HG03139 (cell line): ENCODE data around the gene GLCCI1.
A peak's percentile ranks its signal among the peaks of the same experiment; 100 is the strongest.

ENCODE experiments used
- ATAC-seq: cut with Tn5 transposase; IDR thresholded peaks from one replicate; pipeline ENCODE4 v1.9.1; 2021; ENCODE audit not compliant: unreplicated experiment

The GLCCI1 gene

DNA sequence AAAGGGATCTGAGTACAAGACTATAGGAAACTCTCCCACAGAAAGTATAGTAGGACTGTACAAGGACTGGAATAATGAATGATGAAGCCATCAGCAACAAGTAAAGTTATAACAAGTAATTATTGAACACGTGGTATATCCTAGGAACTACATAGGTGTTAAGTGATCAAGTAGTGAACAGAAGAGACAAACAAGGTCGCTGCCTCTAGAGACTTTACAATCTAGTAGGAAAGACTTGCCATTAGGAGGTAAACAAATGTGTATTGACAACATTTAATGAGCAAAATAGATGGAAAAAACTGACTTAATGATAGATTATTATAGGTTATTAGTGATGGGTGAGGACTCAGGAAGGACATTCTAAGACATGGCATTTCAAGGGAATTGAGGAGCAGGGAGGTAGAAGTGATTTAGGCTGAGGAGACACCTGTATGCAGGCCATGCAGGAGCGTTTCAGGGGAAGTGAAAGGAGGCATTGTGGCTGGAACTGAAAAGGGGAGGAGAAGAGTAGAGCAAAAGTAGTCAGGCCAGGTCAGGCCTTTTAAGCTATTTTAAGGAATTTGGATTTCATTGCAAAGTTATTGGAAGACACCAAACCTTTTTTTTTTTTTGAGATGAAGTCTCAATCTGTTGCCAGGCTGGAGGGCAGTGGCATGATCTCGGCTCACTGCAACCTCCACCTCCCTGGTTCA is 8.5 kb upstream of the GLCCI1 start:
- peak; percentile 90 for ATAC-seq

DNA sequence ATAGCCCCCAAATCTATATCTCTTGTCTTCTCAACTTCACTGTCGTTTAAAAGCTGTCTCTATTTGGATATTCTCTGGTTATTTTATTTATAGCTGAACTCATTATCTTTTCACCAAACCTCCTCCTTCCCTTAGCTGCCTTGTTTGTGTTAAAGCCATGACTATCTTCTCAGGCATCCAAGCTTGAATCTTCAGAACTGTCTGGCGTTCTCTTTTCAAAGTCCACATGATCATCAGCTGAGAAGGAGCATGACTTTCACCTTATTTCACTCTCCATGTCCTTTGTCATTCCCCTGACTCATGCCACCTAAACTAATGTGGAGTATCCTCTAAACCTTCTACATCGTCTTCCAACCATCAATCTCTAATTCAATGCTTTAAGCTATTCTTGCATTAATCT is 5.7 kb upstream of the GLCCI1 start:
- ATAC-seq, result no peak

DNA sequence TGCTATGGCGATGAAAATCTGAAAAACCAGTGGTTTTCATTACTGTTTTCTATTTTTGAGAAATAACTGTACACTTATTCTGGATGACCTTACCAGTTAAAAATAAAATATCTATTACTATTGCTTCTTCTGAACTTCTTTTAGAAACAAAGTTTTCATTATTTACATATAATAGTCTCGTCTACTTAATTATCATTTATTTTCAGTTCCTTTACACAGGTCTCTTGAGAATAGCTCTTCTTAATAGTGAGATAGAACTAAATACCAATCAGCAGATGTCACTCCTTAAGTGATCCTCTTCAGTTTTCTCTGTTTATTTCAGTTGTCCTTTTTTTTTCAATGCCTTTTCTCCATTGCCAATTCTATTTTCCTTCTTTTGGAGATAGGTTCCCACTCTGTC is 4.3 kb upstream of the GLCCI1 start:
- no peak for ATAC-seq

DNA sequence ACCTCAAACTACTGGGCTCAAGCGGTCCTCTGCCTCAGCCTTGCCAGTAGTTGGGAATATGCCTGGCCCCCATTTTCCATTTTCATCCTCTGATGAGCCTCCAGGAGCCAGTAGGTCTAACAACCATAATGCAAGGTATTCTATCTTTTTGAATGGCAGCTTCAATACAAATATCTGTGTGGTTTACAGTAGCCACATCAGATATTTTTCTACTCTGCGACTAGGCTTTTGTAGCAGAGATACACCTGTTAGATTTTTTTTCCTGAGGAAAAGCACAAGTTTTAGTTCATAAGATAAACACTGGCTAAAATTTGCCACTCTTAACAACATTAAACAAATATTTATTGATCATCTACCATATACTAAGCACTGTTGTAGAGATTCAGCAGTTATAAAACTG is 3.9 kb upstream of the GLCCI1 start:
- no peak for ATAC-seq

DNA sequence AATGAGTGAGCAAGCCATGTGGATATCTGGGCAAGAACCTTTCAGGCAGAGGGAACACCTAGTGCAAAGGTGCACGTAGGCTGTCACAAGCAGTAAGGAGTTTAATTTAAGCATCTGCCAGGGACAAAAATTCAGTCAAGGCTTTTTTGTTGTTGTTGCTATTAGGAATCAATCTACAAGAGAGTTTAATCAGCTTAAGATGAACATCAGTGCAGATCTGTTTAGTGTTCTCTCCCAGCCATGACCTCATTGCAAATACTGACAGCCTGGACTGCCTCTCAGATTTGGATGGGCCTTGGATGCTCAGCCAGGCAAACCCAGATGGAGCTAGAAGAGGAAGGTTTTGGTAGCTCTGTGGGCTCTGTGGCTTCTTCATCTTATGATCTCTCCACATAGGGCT is 3.3 kb upstream of the GLCCI1 start:
- no peak for ATAC-seq

- no peak for ATAC-seq
Observed at GRCh38 chr7:7966141-7966734, 2.4 kb upstream of the GLCCI1 start.

DNA sequence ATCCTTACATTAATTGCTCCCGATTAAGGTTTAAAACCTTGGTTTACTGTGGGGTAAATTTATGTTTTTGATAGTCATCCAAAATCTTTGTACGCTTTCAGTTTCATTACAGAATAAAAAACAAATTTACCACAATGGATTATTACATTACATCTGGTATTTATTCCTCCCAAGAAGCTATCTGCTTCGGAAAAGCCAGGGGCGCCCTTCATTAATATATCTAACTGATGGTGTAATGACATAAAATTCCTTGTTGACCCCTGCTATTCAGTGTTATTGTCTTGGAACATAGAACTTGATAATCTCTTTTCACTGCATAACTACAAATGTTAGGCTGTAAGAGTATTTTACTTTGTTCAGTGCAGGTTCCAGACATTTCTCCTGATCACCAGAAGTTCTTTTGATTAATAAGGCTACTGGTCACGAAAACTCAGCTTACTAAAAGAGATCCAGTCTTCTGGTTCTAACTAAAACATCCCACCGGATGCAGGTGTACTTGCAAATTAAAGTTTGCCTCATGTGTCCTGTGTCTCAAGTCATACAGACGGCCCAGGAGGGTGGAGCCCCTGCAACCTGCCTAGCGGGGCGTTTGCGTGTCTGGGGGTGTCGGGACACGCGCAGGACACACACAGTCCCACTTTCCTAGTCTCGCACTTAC is 581 bp upstream of the GLCCI1 start:
- ATAC-seq, result no peak

GRCh38 chr7:7969306-7970236 is 975 bp downstream of the GLCCI1 start:
- peak; percentile 2 for ATAC-seq

DNA sequence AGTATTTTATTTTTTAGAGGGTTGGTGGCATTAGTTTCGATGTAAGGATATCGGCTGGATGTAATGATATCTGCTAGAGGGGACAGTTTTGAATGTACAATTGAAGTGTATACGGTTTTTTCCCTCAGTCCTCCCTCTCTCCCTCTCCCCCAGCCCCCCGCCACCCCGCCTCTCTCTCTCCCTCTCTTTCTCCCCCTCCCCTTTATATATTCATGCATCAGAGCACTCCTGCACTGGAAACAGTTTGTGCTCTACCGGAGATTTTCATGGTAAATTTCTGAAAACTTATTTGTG is 1.6 kb downstream of the GLCCI1 start:
- no peak for ATAC-seq

- no peak for ATAC-seq
Observed at GRCh38 chr7:7970531-7971307, 2.1 kb downstream of the GLCCI1 start.

GRCh38 chr7:7971308-7972040 is 2.9 kb downstream of the GLCCI1 start:
- no peak for ATAC-seq

- no peak for ATAC-seq
Observed at GRCh38 chr7:7972128-7972527, 3.5 kb downstream of the GLCCI1 start.

DNA sequence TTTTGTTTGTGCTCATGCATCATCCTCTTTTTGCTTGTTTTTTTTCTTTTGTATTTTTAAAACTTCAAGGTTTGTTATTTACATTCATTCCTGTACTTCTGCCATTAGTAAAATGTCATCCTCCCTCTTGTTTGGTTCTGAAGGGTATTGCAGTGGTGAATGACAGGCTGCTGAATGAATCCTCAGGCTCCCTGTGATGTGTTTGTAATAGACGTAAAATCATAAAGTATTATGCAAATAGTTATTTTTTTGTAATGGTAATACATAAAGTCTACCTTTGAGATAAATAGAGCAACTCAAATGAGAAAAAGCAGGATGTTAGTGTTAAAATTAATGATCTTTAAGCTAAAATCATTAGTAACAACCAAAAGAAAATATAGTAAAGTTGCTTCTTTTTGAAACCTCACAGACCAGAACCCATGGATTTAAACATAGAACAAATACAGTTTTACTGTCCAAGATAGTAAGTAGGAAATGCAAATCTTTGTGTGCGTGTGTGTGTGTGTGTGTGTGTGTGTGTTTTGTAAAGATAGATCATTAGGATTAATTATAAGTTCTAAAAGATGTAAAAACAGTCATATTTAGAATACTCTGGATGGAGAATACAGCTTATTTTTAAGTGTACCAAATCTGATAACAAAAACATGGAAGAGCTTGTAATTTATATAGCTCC is 4.5 kb downstream of the GLCCI1 start:
- ATAC-seq, result no peak

- ATAC-seq, result no peak
Observed at GRCh38 chr7:7976677-7977076, 8.1 kb downstream of the GLCCI1 start.

- ATAC-seq, result no peak
Observed at GRCh38 chr7:7977774-7978173, 9.2 kb downstream of the GLCCI1 start.

GRCh38 chr7:7978860-7979259 is 10.3 kb downstream of the GLCCI1 start:
- no peak for ATAC-seq

- ATAC-seq, result no peak
Observed at GRCh38 chr7:7979558-7979957, 11.0 kb downstream of the GLCCI1 start.

- ATAC-seq, result no peak
Observed at GRCh38 chr7:7980134-7980533, 11.5 kb downstream of the GLCCI1 start.

DNA sequence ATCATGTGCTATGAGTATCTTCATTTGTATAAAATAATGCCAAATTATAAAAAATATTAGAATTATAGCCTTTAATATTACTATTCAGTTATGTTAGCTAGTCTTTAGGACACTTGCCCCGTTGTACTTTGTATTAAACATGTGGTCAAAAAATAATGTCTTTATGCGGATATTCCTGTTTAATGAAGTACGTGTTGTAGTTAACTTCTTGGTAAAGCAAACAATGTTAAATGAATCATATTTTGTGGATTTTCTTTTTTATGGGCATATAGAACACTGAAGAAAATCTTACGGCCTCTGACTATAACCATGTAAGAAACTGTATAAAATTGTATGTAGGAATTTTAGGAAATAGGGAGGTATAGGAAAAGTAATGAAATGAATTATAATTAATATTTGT is 14.3 kb downstream of the GLCCI1 start:
- ATAC-seq, result no peak

DNA sequence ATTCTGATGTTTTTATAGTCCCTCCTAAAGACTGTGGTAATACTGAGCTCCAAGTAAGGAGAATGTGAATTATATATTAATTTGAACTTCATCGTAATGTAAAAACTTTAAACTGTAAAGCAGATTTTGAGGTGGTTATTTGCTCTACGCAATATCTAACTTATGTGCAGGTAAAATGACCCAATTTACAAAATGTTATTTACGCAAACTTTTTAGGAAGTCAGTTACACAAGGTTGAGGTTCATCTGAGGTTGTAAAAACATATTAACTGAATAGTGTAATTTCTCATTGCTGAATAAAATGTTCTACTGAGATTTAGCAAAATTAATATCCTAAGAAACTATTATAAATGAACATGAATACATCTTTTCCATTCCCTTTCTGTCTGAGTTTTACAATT is 15.8 kb downstream of the GLCCI1 start:
- ATAC-seq, result no peak
